NB4 (cell line): ENCODE results near the gene MCRS1.

Experiments
- MYC ChIP-seq: IDR thresholded peaks from 2 replicates; pipeline ENCODE4 v1.6.1; 2011; ENCODE audit warnings: low read depth, low read length
- POLR2A ChIP-seq: IDR thresholded peaks from 2 replicates; pipeline ENCODE4 v1.6.1; 2011; ENCODE audit warnings: mild to moderate bottlenecking; ENCODE audit not compliant: insufficient read length; ENCODE audit errors: extremely low read depth
- TF ChIP-seq, protein P1 (sequence below): IDR thresholded peaks from one replicate; pipeline ENCODE4 v1.5.1; 2012; ENCODE audit warnings: low read depth, low read length

GRCh38 chr12:49541140-49541861 lies 26.6 kb downstream of the MCRS1 start:
- TF ChIP-seq, protein P1, sequence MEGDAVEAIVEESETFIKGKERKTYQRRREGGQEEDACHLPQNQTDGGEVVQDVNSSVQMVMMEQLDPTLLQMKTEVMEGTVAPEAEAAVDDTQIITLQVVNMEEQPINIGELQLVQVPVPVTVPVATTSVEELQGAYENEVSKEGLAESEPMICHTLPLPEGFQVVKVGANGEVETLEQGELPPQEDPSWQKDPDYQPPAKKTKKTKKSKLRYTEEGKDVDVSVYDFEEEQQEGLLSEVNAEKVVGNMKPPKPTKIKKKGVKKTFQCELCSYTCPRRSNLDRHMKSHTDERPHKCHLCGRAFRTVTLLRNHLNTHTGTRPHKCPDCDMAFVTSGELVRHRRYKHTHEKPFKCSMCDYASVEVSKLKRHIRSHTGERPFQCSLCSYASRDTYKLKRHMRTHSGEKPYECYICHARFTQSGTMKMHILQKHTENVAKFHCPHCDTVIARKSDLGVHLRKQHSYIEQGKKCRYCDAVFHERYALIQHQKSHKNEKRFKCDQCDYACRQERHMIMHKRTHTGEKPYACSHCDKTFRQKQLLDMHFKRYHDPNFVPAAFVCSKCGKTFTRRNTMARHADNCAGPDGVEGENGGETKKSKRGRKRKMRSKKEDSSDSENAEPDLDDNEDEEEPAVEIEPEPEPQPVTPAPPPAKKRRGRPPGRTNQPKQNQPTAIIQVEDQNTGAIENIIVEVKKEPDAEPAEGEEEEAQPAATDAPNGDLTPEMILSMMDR, result no peak
- TF ChIP-seq POLR2A (no peak), MYC (no peak)
